Vagina (tissue), 2 donors: Measurements from ENCODE around the gene ANXA3.

Source experiments
- CTCF ChIP-seq, 3 experiments: fragments of 450-650 bp in 2 of 3; fragments of 200-600 bp in 1 of 3; sonication (generic) in 1 of 3; IDR thresholded peaks; one replicate each; pipeline ENCODE4 v1.5.1; 2017 to 2019; ENCODE audit warnings: antibody characterized with exemption in 3 of 3, mild to moderate bottlenecking in 2 of 3, moderate library complexity in 2 of 3
- POLR2A ChIP-seq, 2 donors: fragments of 450-650 bp; IDR thresholded peaks; one replicate each; pipeline ENCODE4 v1.6.1; 2017; ENCODE audit warnings: antibody characterized with exemption in 2 of 2, mild to moderate bottlenecking in 2 of 2, moderate library complexity in 2 of 2
- POLR2AphosphoS5 ChIP-seq, 2 donors: sonication (generic); formaldehyde crosslinking; IDR thresholded peaks; one replicate each; pipeline ENCODE4 v1.9.0; 2017; ENCODE audit warnings: antibody characterized with exemption in 2 of 2, mild to moderate bottlenecking in 2 of 2, low read depth in 1 of 2; ENCODE audit not compliant: insufficient read depth in 1 of 2

- no peak for TF ChIP-seq CTCF (IDR thresholded peaks at IDR 0.05)
- no peak for TF ChIP-seq POLR2A (IDR thresholded peaks at IDR 0.05)
- TF ChIP-seq POLR2AphosphoS5 (IDR thresholded peaks at IDR 0.05; ENCODE audit: insufficient read depth in 1 of 2, low read depth in 1 of 2), result no peak
Observed at GRCh38 chr4:78581618-78582017, 30.0 kb downstream of the ANXA3 start.
